ENCODE data around the gene KCNQ4.

The KCNQ4 gene

GRCh38 chr1:40822890-40823289 is 39.3 kb downstream of the KCNQ4 start:
- no peak for DNase-seq

- DNase-seq: no peak
Measured at GRCh38 chr1:40823345-40823744, 39.8 kb downstream of the KCNQ4 start.

- DNase-seq: no peak
Measured at GRCh38 chr1:40823983-40824382, 40.4 kb downstream of the KCNQ4 start.

GRCh38 chr1:40824591-40825434 is 41.2 kb downstream of the KCNQ4 start:
- DNase-seq: no peak

GRCh38 chr1:40825435-40825788 is 41.8 kb downstream of the KCNQ4 start:
- no peak for DNase-seq

GRCh38 chr1:40825996-40826395 is 42.4 kb downstream of the KCNQ4 start:
- DNase-seq: peak; percentile 28

GRCh38 chr1:40829631-40830245 is 46.2 kb downstream of the KCNQ4 start:
- DNase-seq: no peak

- DNase-seq: no peak
Measured at GRCh38 chr1:40830419-40830943, 46.9 kb downstream of the KCNQ4 start.

GRCh38 chr1:40831001-40831732 is 47.6 kb downstream of the KCNQ4 start:
- no peak for DNase-seq

- DNase-seq: no peak
Measured at GRCh38 chr1:40833979-40834378, 50.4 kb downstream of the KCNQ4 start.

- DNase-seq: no peak
Measured at GRCh38 chr1:40834968-40835545, 51.5 kb downstream of the KCNQ4 start.

- no peak for DNase-seq
Measured at GRCh38 chr1:40836283-40836682, 52.7 kb downstream of the KCNQ4 start.

- no peak for DNase-seq
Measured at GRCh38 chr1:40837601-40838000, 54.0 kb downstream of the KCNQ4 start.

- DNase-seq: no peak
Measured at GRCh38 chr1:40838045-40838979, 54.7 kb downstream of the KCNQ4 start.

- no peak for DNase-seq
Measured at GRCh38 chr1:40838980-40839942, 55.7 kb downstream of the KCNQ4 start.

GRCh38 chr1:40839943-40840335 is 56.4 kb downstream of the KCNQ4 start:
- no peak for DNase-seq

GRCh38 chr1:40840526-40841323 is 57.1 kb downstream of the KCNQ4 start:
- no peak for DNase-seq

- no peak for DNase-seq
Measured at GRCh38 chr1:40841602-40842001, 58.0 kb downstream of the KCNQ4 start.

GRCh38 chr1:40842207-40842606 is 58.6 kb downstream of the KCNQ4 start:
- no peak for DNase-seq

GRCh38 chr1:40842691-40843090 is 59.1 kb downstream of the KCNQ4 start:
- no peak for DNase-seq

Data from RPMI8226 (cell line).